WTC11 (cell line): Measurements from ENCODE around the gene ANKRD49. TPM values are rescaled to one million over a fixed set of nuclear protein-coding genes. Genes with fewer than 3 reads are reported as not detected.

Experiments
- ATAC-seq: fragments of 200-7000 bp; cut with Tn5 transposase; 2 replicates; pipeline ENCODE4 v1.10.0; 2021; ENCODE audit warnings: mild to moderate bottlenecking, moderate library complexity
- CTCF ChIA-PET: fragments of 300-600 bp; sonication (Branson Sonifier 250); formaldehyde crosslinking; loops from one replicate; lab custom pipeline; 2021; ENCODE audit warnings: antibody characterized with exemption; lab: Charles Lee
- POLR2A ChIA-PET: fragments of 350-600 bp; sonication (Branson Sonifier 250); formaldehyde crosslinking; loops from one replicate; lab custom pipeline; 2021; ENCODE audit warnings: antibody characterized with exemption; lab: Charles Lee
- DNase-seq: peaks from one replicate; pipeline ENCODE4 v3.0.0; 2021; ENCODE audit warnings: low spot score
- H3K27ac Mint-ChIP-seq: 2 replicates; pipeline ENCODE4 v1.8.0; 2021; ENCODE audit warnings: mixed read lengths
- H3K27me3 Mint-ChIP-seq: 2 replicates; pipeline ENCODE4 v1.8.0; 2021; ENCODE audit warnings: low read depth, mild to moderate bottlenecking, moderate library complexity, mixed read lengths
- H3K36me3 Mint-ChIP-seq: 2 replicates; pipeline ENCODE4 v1.8.0; 2021; ENCODE audit warnings: mixed read lengths
- H3K4me1 Mint-ChIP-seq: 2 replicates; pipeline ENCODE4 v1.8.0; 2022; ENCODE audit warnings: mixed read lengths
- H3K4me3 Mint-ChIP-seq: 2 replicates; pipeline ENCODE4 v1.8.0; 2021; ENCODE audit warnings: mild to moderate bottlenecking, moderate library complexity, mixed read lengths
- H3K9me3 Mint-ChIP-seq: 2 replicates; pipeline ENCODE4 v1.8.0; 2021; ENCODE audit warnings: mixed read lengths
- MLX ChIP-seq: sonication (generic); formaldehyde crosslinking; IDR thresholded peaks from 2 replicates; pipeline ENCODE4 v1.8.1; 2023; ENCODE audit warnings: mild to moderate bottlenecking, missing genetic modification reagents, moderate library complexity
- RORB ChIP-seq: fragments of 250-450 bp; sonication (Bioruptor Pico); IDR thresholded peaks from 2 replicates; pipeline ENCODE4 v1.9.0; 2021; ENCODE audit warnings: mild to moderate bottlenecking
- SP1 ChIP-seq: sonication (generic); formaldehyde crosslinking; conservative IDR thresholded peaks from 2 replicates; pipeline ENCODE4 v1.8.1; 2022; ENCODE audit warnings: missing genetic modification reagents
- STAT6 ChIP-seq: sonication (generic); formaldehyde crosslinking; conservative IDR thresholded peaks from 2 replicates; pipeline ENCODE4 v1.8.1; 2023; ENCODE audit warnings: mild to moderate bottlenecking, low read depth, missing genetic modification reagents, moderate library complexity
- ZBTB21 ChIP-seq: sonication (generic); formaldehyde crosslinking; IDR thresholded peaks from 2 replicates; pipeline ENCODE4 v1.8.1; 2023; ENCODE audit warnings: mild to moderate bottlenecking, missing genetic modification reagents, borderline replicate concordance
- ZNF263 ChIP-seq: sonication (generic); formaldehyde crosslinking; IDR thresholded peaks from 2 replicates; pipeline ENCODE4 v1.8.1; 2022; ENCODE audit warnings: low read depth, mild to moderate bottlenecking, moderate library complexity, missing genetic modification reagents
- ZNF396 ChIP-seq: fragments of 250-450 bp; sonication (Bioruptor Pico); IDR thresholded peaks from 2 replicates; pipeline ENCODE4 v1.8.0; 2021; ENCODE audit warnings: mild to moderate bottlenecking, moderate library complexity, borderline replicate concordance
- ZNF532 ChIP-seq: fragments of 250-450 bp; sonication (Bioruptor Pico); IDR thresholded peaks from 2 replicates; pipeline ENCODE4 v1.9.0; 2021; ENCODE audit warnings: mild to moderate bottlenecking, borderline replicate concordance
- total RNA-seq: library from RNA; stranded (reverse); gene quantifications from 3 replicates; pipeline ENCODE4 v1.2.3, GENCODE V29; 2021
- TF ChIP-seq, protein P1 (sequence below): sonication (generic); formaldehyde crosslinking; IDR thresholded peaks from 2 replicates; pipeline ENCODE4 v1.8.0; 2022; ENCODE audit warnings: mild to moderate bottlenecking, missing genetic modification reagents
- TF ChIP-seq, protein P2 (sequence below): sonication (generic); formaldehyde crosslinking; IDR thresholded peaks from 2 replicates; pipeline ENCODE4 v1.8.0; 2023; ENCODE audit warnings: missing genetic modification reagents, mild to moderate bottlenecking, borderline replicate concordance

ANKRD49 gene
- total RNA-seq, 1 experiment from 2014 or later = 9.5 TPM

GRCh38 chr11:94511932-94512781 is 18.4 kb downstream of the ANKRD49 start, which contains the start of gene C11orf97:
Gene C11orf97 (plus strand): TSS chr11:94512461. CDS start chr11:94512529, 68 bp downstream.
- peaks cover 5% of the 10 kb centered on the region for H3K9me3 Mint-ChIP-seq
- no peak for TF ChIP-seq ZBTB21 (CRISPR knock-in tag)
- TF ChIP-seq STAT6 (CRISPR knock-in tag) = no peak
- TF ChIP-seq SP1 (CRISPR knock-in tag) = peak; percentile 39; the same call in 1 of the 2 replicates
- TF ChIP-seq, protein P1, sequence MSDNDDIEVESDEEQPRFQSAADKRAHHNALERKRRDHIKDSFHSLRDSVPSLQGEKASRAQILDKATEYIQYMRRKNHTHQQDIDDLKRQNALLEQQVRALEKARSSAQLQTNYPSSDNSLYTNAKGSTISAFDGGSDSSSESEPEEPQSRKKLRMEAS = peak; percentile 68
- TF ChIP-seq MLX (CRISPR knock-in tag) = no peak
- TF ChIP-seq RORB (CRISPR knock-in tag) = no peak
- no peak for TF ChIP-seq ZNF396 (CRISPR knock-in tag)
- no peak for TF ChIP-seq ZNF532
- TF ChIP-seq, protein P2, sequence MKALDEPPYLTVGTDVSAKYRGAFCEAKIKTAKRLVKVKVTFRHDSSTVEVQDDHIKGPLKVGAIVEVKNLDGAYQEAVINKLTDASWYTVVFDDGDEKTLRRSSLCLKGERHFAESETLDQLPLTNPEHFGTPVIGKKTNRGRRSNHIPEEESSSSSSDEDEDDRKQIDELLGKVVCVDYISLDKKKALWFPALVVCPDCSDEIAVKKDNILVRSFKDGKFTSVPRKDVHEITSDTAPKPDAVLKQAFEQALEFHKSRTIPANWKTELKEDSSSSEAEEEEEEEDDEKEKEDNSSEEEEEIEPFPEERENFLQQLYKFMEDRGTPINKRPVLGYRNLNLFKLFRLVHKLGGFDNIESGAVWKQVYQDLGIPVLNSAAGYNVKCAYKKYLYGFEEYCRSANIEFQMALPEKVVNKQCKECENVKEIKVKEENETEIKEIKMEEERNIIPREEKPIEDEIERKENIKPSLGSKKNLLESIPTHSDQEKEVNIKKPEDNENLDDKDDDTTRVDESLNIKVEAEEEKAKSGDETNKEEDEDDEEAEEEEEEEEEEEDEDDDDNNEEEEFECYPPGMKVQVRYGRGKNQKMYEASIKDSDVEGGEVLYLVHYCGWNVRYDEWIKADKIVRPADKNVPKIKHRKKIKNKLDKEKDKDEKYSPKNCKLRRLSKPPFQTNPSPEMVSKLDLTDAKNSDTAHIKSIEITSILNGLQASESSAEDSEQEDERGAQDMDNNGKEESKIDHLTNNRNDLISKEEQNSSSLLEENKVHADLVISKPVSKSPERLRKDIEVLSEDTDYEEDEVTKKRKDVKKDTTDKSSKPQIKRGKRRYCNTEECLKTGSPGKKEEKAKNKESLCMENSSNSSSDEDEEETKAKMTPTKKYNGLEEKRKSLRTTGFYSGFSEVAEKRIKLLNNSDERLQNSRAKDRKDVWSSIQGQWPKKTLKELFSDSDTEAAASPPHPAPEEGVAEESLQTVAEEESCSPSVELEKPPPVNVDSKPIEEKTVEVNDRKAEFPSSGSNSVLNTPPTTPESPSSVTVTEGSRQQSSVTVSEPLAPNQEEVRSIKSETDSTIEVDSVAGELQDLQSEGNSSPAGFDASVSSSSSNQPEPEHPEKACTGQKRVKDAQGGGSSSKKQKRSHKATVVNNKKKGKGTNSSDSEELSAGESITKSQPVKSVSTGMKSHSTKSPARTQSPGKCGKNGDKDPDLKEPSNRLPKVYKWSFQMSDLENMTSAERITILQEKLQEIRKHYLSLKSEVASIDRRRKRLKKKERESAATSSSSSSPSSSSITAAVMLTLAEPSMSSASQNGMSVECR (CRISPR knock-in tag) = peak; percentile 88; the same call in 1 of the 2 replicates
- TF ChIP-seq ZNF263 (CRISPR knock-in tag) = no peak
- TF ChIP-seq, all 79 proteins: peak for 3
- H3K4me1 Mint-ChIP-seq = peaks cover 5% of the 10 kb centered on the region
- peak; percentile 99 for ATAC-seq
- no peaks in the 10 kb centered on the region for H3K36me3 Mint-ChIP-seq
- H3K4me3 Mint-ChIP-seq = peak within 1 kb of the TSS; percentile 70
- H3K27me3 Mint-ChIP-seq = peaks cover 61% of the 10 kb centered on the region
- CTCF ChIA-PET = interaction anchor here (0.7 to 1.6 kb wide), 8 partner anchors 9 to 616 kb away, joined by 3 to 12 read pairs (median 4); no protein-coding TSS in a partner anchor
- peak; percentile 86 for DNase-seq
- POLR2A ChIA-PET = interaction anchor here (0.9 kb wide), 1 partner anchor 728 kb away, joined by 4 read pairs; the partner anchor contains the start of gene MED17
- H3K27ac Mint-ChIP-seq = no peak within 1 kb of the TSS
